ENCODE results near the gene GPC1. TPM values are rescaled to one million over a fixed set of nuclear protein-coding genes. Genes with fewer than 3 reads are reported as not detected.

GPC1 gene
- total and polyA plus RNA-seq, 2 experiments from 2014 or later = 71.4 to 142 TPM

DNA sequence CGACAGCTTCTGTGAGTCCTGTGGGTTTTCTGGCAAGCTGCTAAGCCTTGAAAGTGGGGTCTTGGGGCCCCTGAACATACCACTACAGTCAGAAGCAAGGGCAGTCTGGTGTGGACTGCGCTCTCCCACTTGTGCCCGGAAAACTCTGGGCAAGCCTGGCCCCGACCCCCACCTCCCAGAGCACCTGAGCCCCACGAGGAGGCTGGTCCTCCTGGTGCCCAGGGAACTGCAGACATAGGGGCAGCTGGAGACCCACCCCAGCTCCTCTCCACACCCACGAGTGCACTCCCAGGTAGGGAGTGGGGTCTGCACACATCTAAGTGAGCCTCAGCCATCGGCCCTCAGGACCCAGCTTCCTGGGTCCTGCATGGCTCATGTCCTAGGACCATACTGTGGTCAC lies 16.2 kb upstream of the GPC1 start:
- no peaks in the 10 kb centered on the region for H3K4me1 ChIP-seq (ENCODE audit: insufficient read depth)
- 81% methylated on average over 7 of the region's 7 CpGs for WGBS (ENCODE audit: low lambda C conversion rate, missing lambda C conversion rate)
- no peaks in the 10 kb centered on the region for H3K36me3 ChIP-seq (replicated peaks; ENCODE audit: insufficient read depth, low read depth)
- H3K9me2 ChIP-seq (replicated peaks; ENCODE audit: insufficient read depth) = no peaks in the 10 kb centered on the region
- no peaks in the 10 kb centered on the region for H3K9me3 ChIP-seq (ENCODE audit: low read depth)
- no peaks in the 10 kb centered on the region for H3K27me3 ChIP-seq
- TF ChIP-seq, protein P1, sequence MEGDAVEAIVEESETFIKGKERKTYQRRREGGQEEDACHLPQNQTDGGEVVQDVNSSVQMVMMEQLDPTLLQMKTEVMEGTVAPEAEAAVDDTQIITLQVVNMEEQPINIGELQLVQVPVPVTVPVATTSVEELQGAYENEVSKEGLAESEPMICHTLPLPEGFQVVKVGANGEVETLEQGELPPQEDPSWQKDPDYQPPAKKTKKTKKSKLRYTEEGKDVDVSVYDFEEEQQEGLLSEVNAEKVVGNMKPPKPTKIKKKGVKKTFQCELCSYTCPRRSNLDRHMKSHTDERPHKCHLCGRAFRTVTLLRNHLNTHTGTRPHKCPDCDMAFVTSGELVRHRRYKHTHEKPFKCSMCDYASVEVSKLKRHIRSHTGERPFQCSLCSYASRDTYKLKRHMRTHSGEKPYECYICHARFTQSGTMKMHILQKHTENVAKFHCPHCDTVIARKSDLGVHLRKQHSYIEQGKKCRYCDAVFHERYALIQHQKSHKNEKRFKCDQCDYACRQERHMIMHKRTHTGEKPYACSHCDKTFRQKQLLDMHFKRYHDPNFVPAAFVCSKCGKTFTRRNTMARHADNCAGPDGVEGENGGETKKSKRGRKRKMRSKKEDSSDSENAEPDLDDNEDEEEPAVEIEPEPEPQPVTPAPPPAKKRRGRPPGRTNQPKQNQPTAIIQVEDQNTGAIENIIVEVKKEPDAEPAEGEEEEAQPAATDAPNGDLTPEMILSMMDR (IDR thresholded peaks at IDR 0.05; ENCODE audit: poor library complexity) = no peak
- TF ChIP-seq EZH2phosphoT487 (IDR thresholded peaks at IDR 0.05; ENCODE audit: low read depth, severe bottlenecking, unreplicated experiment) (no peak), EZH2 (IDR thresholded peaks at IDR 0.05; ENCODE audit: borderline replicate concordance) (no peak)
- H2AFZ ChIP-seq = no peak overlapping the region
- no peaks in the 10 kb centered on the region for H4K20me1 ChIP-seq (ENCODE audit: insufficient read depth, poor library complexity, severe bottlenecking)
- no peak for DNase-seq (ENCODE audit: low spot score)
- no peak overlapping the region for H3K27ac ChIP-seq
- H3K4me2 ChIP-seq = no peak overlapping the region
- no peaks in the 10 kb centered on the region for H3K79me2 ChIP-seq
- H3K4me3 ChIP-seq = no peak overlapping the region

DNA sequence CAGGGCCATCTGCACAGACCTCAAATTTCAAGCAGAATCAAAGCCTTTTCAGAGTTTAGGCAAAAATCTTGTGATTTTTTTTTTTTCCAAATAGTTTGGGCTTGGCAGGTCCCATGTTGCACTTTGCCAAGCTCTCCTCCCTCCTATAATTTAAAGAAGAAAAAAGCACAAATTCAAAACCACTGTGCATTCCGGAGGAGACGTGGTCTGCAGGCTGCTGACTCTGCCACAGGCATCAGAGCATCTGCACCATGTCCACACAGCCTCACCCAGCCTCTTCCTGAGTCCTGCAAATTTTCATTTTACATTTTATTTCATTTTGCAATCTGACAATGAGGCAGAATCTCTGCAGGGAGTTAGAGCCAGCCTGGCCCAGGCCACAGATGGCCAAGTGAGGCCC lies 15.7 kb upstream of the GPC1 start:
- TF ChIP-seq EZH2phosphoT487 (IDR thresholded peaks at IDR 0.05; ENCODE audit: low read depth, severe bottlenecking, unreplicated experiment) = no peak
- TF ChIP-seq, protein P1 (IDR thresholded peaks at IDR 0.05; ENCODE audit: poor library complexity) = no peak
- TF ChIP-seq EZH2 (IDR thresholded peaks at IDR 0.05; ENCODE audit: borderline replicate concordance) = no peak
- H3K9me2 ChIP-seq (replicated peaks; ENCODE audit: insufficient read depth) = no peaks in the 10 kb centered on the region
- no peaks in the 10 kb centered on the region for H3K36me3 ChIP-seq (replicated peaks; ENCODE audit: insufficient read depth, low read depth)
- no peak overlapping the region for H3K4me2 ChIP-seq
- no peaks in the 10 kb centered on the region for H3K4me1 ChIP-seq (ENCODE audit: insufficient read depth)
- no peaks in the 10 kb centered on the region for H4K20me1 ChIP-seq (ENCODE audit: insufficient read depth, poor library complexity, severe bottlenecking)
- H2AFZ ChIP-seq = no peak overlapping the region
- H3K9me3 ChIP-seq (ENCODE audit: low read depth) = no peaks in the 10 kb centered on the region
- no peak overlapping the region for H3K4me3 ChIP-seq
- no peak for DNase-seq (ENCODE audit: low spot score)
- no peaks in the 10 kb centered on the region for H3K27me3 ChIP-seq
- H3K79me2 ChIP-seq = no peaks in the 10 kb centered on the region
- H3K27ac ChIP-seq = no peak overlapping the region
- 80% methylated on average over 2 of the region's 2 CpGs for WGBS (ENCODE audit: low lambda C conversion rate, missing lambda C conversion rate)

DNA sequence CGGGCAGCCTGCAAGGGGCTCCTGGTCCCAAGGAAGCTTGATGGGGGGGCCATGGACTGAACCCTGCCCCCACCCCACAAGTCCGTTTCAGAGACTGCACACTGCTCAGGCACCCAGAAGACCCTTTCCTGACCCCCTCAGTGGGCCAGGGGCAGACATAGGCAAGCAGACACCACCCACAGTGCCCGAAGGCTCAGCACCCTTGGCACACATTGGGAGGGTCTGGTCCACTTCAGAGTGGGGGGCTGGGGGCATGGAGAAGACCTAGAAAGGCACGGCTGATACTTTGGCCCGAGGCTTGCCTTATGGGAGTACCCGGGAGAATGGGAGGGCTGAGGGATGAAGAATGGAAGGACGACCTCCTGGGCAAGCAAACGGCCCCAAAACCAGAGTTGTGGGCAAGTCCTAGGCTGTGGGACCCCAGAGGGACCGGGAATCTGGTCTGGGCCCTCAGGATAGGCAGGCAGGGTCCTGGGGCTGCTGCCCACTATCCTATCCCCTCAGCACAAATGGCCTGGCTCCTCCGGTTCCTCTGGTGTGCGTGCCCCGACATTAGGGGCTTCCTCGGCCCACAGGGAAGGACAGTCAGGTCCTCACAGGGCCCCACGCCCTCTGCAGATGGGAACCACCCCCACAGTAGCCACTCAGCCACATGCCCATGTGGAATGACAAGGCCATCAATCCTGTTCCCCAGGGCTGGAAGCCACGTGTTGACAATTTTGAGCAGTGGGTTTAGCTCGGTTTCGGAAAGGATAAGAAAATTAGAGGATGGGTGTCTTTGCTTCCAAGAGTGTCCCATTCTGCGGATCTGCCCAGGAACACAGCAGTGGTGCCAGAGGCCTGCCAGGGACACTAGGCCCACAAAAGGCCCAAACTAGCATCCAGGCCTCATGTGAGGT lies 15.0 kb upstream of the GPC1 start:
- Histone ChIP-seq H3K27me3 (no peaks in the 10 kb centered on the region), H3K36me3 (replicated peaks; ENCODE audit: insufficient read depth, low read depth) (no peaks in the 10 kb centered on the region), H2AFZ (no peak overlapping the region), H3K4me3 (no peak overlapping the region), H3K4me2 (no peak overlapping the region), H3K27ac (no peak overlapping the region), H4K20me1 (ENCODE audit: insufficient read depth, poor library complexity, severe bottlenecking) (no peaks in the 10 kb centered on the region), H3K4me1 (ENCODE audit: insufficient read depth) (no peaks in the 10 kb centered on the region), H3K79me2 (no peaks in the 10 kb centered on the region), H3K9me3 (ENCODE audit: low read depth) (no peaks in the 10 kb centered on the region), H3K9me2 (replicated peaks; ENCODE audit: insufficient read depth) (no peaks in the 10 kb centered on the region)
- no peak for DNase-seq (ENCODE audit: low spot score)
- TF ChIP-seq, protein P1 (IDR thresholded peaks at IDR 0.05; ENCODE audit: poor library complexity) = no peak
- TF ChIP-seq EZH2phosphoT487 (IDR thresholded peaks at IDR 0.05; ENCODE audit: low read depth, severe bottlenecking, unreplicated experiment) = no peak
- WGBS (ENCODE audit: low lambda C conversion rate, missing lambda C conversion rate) = 88% methylated on average over 18 of the region's 18 CpGs
